ENCODE measurements around the gene EFNA4.

Gene EFNA4

DNA sequence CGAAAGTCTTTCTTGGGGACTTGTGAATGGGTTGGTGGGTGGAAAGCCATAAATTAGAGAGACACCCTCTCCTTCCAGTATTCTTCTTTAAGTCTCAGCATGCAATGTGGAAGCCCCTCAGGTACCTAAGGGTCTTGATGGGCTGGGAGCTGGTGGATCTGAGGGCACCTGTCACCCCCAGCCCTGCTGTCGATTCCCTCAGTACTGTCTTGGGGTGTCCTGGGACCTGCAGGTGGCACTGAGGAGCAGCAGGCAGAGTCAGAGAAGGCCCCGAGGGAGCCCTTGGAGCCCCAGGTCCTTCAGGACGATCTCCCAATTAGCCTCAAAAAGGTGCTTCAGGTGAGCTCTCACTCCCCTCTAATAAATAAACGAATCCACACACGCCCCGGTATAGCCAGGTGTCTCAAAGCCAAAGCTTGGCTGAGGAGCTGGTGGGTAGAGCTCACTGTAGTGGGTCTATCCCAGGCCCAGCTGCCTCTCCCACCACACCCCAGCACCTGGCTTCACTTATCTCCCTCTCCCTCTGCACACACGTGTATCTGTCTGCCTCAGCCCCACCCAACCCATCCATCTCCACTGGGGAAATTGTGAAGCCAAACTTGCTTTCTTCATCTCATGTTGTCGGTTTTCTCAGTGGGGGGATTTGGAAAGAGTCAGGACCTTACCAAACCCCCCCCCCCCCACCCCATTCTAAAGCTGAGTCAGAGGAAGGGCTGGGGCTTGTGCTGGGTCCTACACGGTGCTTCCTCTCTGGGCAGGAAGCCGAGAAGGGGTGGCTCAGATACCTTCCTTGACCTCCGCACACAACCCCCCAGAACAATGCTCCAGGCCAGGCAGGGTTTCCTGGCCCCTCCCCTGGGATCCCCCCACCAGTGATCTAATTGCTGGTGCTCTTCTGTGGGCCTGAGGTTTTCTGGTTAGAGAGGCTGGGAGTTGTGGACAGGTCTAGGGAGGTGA, 10.8 kb upstream of the EFNA4 start:
- no peak for DNase-seq

DNA sequence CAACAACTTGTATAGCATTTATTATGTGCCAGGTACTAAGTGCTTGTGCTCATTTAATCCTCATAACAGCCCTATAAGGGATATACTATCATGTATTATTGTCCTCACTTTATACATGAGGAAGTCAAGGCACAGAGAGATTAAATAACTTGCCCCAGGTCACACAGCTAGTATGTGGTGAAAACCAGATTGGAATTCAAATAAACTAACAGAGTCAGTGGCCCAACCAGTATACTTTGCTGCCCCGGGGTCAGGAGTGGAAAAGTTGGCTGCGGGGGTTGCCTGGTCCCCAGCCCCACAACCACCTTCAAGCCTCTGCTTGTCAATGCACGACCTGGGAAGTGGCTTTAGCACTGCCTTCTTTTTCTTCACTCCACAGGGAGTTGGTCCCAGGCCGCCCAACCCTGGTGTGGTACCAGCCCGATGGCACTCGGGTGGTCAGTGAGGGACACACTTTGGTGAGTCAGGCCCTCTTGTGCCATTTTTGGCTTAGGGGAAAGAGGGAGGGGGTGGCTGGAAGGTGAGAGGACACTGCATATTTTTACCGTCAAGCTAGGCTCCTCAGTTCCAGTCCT, 9.9 kb upstream of the EFNA4 start:
- no peak for DNase-seq

DNA sequence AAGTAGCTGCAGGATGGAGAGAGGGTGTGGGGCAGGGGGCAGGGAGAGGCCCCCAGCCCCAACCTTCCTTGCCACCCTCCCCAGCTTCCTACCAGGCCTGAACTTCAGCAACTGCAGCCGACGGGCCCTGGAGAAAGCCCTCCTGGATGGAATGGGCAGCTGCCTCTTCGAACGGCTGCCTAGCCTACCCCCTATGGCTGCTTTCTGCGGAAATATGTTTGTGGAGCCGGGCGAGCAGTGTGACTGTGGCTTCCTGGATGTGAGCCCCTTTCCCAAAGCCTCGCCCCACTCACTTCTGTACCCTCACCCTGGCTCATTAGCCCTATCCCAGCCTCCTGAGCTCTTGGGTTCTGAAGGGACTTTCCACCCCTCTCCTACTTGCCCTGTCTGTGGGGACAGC, 6.4 kb upstream of the EFNA4 start:
- DNase-seq, result no peak

DNA sequence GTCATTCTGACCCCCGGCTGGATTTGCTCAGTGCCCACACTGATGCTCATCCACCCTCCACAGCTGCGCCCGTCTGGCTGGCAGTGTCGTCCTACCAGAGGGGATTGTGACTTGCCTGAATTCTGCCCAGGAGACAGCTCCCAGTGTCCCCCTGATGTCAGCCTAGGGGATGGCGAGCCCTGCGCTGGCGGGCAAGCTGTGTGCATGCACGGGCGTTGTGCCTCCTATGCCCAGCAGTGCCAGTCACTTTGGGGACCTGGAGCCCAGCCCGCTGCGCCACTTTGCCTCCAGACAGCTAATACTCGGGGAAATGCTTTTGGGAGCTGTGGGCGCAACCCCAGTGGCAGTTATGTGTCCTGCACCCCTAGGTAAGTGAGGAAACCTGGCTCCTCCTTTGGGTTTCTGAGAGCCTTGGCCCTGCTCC, 5.7 kb upstream of the EFNA4 start:
- DNase-seq, result no peak

DNA sequence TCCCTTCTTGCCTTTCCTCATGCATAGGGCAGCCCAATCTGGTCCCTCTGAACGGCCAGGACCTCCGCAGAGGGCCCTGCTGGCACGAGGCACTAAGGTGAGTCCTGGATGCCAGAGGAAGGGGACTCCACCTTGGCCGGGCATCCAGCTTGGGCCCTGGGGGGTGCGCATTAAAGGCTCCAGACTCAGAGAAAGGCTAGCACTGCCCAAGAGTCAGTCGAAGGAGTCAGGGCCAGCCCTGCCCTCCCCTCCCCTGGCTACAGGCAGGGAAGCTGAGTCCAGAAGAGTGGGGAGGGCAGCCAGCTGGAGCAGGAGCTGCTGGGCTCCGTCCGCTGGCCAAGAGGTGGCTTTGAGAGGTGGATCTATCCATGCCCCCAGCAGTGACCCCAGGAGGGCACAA, 2.8 kb upstream of the EFNA4 start:
- DNase-seq, result no peak

DNA sequence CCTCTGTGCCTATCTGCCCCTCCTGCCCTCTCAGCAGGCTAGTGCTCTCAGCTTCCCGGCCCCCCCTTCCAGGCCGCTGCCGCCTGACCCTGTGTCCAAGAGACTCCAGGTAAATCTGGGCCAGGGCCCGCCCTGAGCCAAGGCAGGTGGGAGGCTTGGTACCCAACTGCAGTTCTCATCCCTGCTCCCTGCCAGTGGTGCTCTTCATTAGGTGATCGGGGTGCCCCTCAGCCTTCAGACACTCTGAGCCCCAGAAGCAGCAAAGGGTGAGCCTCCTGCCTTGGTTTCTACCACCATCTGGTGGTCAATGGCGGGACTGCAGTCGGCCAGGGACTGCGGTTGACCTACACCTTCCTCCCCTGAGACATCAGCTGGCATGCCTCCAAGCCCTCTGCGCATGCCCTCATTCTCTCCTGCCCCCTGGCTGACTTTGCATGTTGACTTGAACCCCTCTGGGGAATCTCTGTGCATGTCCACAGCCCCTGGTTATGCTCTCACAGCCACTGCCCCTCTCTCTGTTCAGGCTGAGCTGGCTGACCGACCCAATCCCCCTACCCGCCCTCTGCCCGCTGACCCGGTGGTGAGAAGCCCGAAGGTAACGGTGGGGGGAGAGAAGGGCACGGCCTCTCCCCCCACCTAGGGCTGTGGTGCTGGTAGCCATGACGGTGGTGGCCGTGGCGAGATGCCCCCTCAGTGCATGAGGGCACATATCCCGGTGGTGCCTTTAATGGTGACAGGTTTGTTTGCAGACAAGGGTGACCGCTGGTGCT, 2.0 kb upstream of the EFNA4 start:
- DNase-seq, result peak; percentile 95

DNA sequence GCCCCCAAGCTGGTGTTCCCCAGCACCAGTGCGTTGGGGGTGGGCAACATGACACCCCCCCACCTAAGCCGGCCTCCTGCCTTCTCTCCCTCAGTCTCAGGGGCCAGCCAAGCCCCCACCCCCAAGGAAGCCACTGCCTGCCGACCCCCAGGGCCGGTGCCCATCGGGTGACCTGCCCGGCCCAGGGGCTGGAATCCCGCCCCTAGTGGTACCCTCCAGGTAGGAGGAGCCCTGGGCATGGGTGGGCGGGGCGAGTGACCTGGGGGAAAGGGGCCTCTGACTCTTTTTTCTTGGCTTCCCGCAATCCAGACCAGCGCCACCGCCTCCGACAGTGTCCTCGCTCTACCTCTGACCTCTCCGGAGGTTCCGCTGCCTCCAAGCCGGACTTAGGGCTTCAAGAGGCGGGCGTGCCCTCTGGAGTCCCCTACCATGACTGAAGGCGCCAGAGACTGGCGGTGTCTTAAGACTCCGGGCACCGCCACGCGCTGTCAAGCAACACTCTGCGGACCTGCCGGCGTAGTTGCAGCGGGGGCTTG, 1.3 kb upstream of the EFNA4 start:
- no peak for DNase-seq

DNA sequence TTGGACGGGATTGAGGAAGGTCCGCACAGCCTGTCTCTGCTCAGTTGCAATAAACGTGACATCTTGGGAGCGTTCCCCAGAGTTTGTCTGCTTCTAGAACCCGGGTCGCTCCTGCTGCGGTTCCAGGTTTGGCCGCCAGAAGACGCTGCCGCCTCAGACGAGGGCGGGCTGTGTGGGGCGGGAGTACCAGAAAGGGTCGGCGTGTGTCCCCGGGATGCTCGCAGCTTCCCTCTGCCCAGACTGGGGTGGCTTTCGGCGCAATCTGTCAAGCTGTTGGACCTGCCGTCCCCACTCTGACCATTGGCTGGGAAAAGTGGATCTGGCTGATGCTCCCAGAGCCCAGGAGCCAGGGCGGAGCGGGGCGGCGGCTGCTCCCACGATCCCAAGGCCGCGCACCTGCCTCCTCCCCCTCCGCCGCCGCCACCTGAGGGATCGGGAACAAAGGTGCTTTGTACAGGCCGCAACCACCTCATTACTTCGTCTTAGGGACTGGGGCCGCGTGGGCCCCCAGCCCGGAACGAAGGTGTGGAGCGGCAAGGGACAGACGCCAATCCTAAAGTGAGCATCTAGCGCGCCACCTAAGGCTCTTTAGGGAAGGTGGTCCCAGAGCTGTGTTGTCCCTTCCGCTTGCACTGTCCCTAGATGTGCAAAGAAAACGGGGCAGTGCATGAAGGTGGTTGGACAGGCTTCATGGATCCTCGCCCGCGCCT, 683 bp upstream of the EFNA4 start:
- DNase-seq, result peak; percentile 77

DNA sequence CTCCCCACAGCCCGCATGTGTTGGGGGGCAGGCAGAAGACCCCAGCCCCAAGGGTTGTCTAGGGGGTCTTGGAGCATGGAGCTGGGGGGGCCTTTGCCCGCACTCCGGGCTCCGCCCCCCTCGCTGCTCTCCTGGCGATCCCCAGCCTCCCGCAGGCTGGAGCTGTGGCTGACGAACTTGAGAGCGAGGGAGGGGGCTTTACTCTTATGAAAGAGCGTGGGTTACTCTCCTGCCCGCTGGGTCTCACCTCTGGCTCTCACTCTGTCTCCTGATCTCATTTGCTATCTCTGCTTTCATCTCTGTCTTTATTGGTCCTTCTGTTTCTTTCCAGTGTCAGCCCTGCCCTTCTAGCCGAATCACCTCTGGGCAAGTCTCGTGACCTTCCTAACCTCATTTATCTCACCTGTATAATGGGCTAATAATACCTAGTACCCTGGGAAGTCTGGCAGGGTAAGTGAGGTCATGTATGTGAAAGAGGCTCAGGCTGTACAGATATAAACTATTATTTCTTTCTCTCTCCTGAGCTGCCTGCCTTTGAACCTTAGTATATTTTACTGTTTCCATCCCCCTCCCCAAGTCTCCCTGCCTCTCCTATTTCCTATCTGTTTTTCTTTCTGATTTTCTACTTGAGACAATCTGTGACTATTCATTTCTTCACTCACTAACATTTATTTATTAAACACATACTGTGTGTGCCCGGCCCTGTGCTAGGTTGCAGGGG, 731 bp downstream of the EFNA4 start:
- DNase-seq, result no peak

DNA sequence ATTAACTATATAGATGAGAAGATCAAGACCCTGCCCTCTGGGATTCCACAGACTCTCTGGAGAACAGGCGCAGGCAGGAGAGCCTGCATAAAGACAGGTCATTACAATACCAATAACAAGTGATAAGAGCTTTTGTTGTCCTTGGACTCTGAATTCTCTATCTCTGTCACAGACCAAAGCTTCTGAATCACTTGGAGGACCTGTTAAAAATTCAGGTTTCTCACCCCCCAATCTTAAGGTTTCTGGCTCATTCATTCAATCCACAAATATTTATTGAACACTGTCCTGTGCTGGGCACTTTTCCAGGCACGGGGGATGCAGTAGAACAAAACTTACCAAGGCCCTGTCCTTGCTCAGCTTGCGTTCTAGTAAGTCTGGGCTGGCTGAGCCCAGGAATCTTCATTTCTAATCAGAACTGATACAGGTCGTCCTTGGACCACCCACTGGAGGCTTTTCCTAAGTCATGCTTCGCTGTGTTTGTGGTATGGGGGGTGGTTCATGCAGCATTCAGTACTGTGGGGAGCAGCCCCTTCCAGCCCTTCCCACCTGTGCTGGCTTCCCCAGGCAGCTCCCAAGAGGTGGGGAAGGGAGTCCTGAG, 1.4 kb downstream of the EFNA4 start:
- no peak for DNase-seq

DNA sequence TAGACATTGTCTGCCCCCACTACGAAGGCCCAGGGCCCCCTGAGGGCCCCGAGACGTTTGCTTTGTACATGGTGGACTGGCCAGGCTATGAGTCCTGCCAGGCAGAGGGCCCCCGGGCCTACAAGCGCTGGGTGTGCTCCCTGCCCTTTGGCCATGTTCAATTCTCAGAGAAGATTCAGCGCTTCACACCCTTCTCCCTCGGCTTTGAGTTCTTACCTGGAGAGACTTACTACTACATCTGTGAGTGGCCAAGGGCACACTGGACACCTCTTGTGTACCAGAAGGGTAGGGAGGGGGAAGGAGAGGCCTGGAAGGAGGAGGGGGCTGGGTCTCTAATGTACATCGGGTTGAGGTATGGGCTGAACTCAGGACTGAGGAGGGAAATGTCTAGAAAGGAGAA, 3.2 kb downstream of the EFNA4 start:
- DNase-seq, result no peak

DNA sequence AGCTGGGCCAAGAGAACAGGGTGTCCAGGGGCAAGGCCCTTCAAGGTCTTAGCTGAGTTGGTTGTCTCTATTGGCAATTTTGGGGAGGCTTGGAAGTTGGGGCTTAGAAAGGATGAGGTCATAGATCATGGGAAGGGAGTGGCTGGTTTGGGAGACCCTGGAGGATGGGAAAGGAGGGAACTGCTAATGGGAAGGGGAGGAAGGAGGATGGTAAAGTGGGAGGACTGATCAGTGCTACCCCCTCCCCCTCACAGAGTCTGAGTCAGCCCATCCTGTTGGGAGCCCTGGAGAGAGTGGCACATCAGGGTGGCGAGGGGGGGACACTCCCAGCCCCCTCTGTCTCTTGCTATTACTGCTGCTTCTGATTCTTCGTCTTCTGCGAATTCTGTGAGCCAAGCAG, 5.1 kb downstream of the EFNA4 start:
- DNase-seq, result no peak

DNA sequence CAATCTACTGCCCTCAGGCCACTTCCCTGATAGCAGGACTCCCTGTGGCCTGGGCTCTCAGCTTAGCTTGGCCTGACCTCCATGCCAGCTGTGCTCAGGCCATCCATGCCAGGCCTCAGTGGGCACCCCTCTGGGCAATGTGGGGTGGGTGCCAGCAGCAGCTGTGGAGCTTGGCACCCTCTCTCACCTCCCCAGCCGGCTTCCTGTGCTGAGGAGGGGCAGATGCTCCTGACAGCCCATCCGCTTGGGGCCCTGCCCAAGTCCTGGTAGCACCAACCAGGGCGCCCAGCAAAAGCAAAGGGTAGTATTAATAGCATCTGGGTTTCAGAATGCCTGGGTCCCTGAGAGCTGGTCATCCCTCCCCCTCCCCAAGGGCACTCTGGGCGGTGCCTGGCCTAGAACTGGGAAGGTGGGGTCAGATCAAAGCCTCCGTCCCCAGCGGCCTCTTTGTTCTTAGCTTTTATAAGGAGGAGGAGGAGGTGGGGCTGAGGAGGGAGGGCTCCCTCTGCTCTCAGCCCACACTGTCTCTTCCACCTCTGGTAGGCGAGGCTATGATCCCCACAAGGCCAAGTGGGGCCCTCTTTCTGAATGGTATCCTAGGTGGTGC, 6.1 kb downstream of the EFNA4 start:
- DNase-seq, result no peak

DNA sequence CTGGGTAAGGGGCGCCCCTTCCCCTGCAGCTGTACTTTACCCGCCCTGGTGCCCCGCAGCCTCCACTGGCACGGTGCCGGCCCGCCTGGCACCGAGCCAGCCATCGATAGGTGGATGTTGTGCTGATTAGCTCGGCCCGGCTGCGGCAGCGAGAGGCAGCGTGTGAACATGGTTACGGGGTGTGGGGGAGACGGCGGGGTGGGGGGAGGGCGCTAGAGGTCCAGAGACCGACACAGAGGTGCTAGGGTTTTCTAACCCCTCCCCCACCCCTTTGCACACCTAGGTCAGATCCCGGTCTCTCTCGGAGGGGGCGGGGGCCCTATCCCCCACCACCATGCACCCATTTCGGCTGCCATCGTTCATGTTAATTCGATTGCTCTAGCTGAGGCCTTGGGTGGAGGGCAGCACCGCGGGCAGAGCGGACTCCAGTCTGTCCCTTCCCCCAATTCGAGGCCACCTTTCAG, 6.7 kb downstream of the EFNA4 start:
- no peak for DNase-seq

DNA sequence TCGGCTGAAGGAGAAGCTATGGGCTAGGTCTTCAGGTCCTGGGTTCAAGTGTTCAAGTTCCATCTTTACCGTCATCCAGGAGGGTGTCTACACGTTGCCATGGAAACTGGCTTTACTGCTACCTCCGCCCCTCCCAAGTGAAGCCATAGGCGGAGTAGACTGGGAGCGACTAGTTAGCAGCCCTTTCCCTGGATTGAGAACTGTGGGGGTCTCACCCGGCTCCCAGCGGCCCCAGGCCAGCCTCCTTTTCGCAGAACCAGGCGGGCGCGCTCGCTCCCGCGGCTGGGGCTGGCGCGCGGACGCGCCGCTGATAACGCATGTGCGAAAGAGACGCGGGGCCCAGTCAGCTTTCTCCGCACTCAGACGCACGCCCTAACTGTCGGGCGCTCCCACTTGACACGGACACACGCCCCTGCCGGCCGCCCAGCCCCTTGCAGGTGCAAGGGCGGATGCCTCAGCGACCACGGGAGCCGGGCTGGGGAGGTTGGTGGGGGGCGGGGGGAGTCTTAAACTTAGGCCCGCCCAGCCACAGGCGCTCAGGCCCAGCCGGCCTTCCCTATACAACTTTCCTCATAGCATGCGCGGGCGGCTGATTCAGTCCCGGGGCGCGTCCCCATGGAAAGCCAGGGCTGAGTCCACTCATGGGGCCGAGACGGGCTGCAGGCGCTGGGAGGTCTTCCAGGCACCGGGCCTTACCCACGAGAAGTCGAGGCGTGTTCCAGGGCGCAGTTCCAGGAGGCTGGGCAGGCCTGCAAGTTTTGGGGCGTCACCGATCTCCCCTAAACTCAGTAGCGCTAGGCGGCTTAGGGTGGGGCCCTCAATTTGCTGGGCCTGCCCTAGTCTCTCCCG, 7.4 kb downstream of the EFNA4 start:
- DNase-seq, result peak; percentile 83

DNA sequence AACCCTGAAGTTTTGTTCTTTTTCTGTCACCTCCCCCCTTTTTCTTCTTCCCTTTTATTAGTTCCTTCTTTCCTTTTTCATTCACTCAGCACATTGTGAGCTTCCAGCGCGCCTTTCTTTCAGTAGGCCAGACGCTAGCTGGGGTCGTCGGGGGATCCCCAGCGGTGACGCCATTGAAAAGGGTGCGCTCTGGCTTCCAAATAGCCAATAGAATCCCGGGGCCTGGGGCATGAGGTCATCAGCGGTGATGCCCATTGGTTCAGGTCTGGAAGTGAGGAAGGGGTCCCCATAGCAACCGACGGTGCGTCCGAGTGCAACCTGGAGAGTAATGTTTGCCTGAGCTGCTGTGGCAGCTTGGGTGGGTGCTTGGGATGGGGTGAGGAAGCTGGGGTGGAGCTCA, 8.2 kb downstream of the EFNA4 start:
- no peak for DNase-seq

DNA sequence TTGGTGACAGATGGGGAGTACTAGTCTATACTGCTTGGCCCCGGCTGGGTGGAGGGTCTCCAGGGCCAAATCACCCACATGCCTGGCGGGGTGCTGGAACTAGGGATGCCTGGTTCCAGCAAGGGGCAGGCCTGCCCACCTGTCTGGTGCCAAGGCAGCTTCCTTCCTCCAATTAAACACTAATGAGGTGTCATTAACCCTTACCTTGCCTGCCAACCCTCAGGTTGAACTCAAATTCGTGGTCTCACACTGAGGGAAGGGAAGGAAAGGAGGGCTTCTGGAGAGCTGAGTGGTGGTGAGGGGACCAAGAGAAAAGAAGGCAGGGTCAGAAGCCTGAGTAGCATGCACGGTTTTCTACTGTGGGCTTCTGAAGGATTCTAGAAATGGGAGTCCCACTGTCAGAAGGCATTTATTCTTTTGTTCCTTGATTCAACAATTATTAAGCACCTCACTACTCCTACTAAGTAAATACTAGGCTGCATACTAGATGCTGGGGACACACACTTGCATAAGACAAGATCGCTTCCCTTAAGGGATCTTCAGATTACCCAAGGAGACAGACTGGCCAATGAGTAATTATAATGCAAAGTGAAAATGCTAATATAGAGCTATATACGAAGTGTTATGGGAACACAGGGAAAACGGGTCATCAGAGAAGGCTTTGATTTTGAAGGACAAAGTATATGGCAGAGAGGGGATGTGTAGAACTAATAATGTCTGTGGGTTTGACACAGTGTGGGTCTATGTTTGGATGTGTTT, 9.2 kb downstream of the EFNA4 start:
- no peak for DNase-seq

DNA sequence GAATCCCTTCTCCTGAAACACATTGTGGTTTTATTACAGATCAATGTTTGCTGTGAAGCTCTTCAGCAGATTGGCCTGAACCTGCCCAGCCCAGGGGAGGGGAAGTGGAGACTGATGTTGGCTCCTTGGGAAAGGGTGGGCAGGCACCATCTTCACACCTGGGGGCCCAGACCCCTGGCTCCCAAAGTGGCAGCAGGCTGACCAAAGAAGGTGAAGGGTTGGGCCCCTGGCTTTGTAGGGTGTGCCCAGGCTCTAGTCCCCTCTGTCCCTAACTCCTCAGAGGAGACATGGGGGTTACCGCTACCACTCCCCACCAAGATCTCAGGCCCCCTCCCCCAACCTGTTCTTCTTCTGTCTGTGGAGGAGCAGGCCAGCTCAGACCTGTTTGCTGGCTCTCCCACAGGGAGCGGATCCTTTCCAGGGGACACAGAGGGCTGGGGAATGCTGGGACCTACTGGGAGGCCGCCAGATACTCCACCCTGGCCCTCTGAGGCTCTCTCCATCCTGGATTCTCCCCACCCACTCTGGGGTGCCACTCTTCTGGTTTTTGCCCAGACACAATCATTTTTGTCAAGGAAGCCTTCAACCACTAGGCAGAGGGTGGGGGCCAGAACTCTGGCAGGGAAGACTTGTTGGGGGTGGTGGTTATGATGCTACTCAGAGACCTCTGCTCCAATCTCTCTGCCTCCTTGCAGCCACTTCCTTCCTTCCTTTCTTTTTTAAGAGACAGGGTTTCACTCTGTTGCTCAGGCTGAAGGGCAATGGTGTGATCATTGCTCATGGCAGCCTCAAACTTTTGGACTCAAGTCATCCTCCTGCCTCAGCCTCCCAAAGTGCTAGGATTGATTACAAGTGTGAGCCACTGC, 10.1 kb downstream of the EFNA4 start:
- DNase-seq, result no peak
